ENCODE measurements around the gene CASTOR2. TPM values are rescaled to one million over a fixed set of nuclear protein-coding genes. Genes with fewer than 3 reads are reported as not detected.
"Not testable (repeated sequence)": the region's sequence is repeated elsewhere in the genome, so short reads cannot be mapped to it uniquely, and the experiment has no call there.

Gene CASTOR2
- total RNA-seq, 4 donors from 2014 or later: 14.0 to 27.6 (median 18.6) TPM

DNA sequence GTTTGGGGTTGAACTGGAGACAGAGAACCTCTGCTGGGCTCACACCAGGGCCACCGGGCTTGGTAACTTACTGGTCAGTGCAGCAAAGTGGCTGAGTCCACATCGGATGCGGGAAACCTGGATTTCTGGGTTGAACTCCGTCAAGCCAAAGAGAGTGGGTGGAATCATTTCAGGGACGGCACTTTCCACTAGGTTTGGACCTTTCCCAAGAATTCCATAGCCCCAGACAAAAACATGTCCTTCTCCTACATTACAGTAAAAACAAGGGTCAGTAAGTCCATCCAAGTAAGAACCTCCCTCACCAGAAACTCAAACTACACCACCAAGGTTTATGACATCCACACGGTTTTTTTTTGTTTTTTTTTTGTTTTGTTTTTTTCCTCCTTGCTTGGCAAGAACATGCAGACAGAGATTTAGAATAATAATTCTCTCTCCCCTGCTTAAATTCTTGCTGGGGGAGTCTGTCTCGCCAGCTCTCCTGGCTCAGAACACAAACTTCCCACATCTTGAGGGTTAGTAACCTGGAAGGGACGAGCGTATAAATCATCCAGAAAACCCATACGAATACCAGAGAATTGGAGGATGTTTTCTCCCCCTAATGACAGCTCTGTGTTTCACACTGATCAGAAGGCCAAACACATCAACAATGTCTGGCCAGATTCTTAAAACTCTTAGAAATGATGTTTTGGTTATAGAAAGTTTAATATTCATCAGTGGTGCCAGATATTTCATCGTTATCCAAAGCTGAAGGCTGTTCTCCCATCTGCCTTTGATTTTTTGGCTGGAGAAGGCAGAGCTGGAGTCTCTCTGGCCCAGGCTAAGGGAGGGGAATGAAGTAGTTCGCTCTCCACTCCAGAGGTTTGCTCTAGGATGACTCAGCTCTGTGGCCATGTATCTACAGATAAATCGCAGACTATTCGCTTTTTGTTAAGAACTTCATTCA is 91.6 kb downstream of the CASTOR2 start:
- peaks cover 96% of the 10 kb centered on the region for H3K36me3 ChIP-seq
- no peaks in the 10 kb centered on the region for H3K9me3 ChIP-seq
- H3K27ac ChIP-seq: peak overlapping the region; percentile 15
- TF ChIP-seq POLR2AphosphoS5 (IDR thresholded peaks at IDR 0.05) (no peak), EP300 (IDR thresholded peaks at IDR 0.05) (no peak), POLR2A (IDR thresholded peaks at IDR 0.05) (no peak)
- TF ChIP-seq, protein P1, sequence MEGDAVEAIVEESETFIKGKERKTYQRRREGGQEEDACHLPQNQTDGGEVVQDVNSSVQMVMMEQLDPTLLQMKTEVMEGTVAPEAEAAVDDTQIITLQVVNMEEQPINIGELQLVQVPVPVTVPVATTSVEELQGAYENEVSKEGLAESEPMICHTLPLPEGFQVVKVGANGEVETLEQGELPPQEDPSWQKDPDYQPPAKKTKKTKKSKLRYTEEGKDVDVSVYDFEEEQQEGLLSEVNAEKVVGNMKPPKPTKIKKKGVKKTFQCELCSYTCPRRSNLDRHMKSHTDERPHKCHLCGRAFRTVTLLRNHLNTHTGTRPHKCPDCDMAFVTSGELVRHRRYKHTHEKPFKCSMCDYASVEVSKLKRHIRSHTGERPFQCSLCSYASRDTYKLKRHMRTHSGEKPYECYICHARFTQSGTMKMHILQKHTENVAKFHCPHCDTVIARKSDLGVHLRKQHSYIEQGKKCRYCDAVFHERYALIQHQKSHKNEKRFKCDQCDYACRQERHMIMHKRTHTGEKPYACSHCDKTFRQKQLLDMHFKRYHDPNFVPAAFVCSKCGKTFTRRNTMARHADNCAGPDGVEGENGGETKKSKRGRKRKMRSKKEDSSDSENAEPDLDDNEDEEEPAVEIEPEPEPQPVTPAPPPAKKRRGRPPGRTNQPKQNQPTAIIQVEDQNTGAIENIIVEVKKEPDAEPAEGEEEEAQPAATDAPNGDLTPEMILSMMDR (IDR thresholded peaks at IDR 0.05): no peak
- no peaks in the 10 kb centered on the region for H3K27me3 ChIP-seq
- DNase-seq (ENCODE audit: low spot score in 2 of 2): no peak
- peaks cover 12% of the 10 kb centered on the region for H3K4me1 ChIP-seq
- H3K4me3 ChIP-seq: no peak overlapping the region
- WGBS: 46% methylated on average over 14 of the region's 14 CpGs

DNA sequence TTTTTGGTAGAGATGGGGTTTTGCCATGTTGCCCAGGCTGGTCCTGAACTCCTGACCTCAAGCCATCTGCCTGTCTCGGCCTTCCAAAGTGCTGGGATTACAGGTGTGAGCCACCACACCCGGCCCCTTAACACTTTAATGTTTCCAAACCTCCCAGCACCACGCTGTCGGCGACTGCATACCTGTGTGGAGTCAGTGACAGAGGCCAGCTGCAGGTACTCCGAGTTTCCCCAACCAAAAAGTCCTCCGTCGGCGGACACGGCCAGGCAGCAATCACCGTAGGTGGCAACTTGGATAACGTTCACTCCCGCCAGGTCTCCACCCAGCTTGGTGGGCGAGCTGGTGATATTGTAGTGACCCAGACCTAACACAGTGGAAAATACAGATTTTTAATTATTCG is 93.9 kb downstream of the CASTOR2 start:
- Histone ChIP-seq H3K36me3 (peaks cover 97% of the 10 kb centered on the region), H3K4me1 (peaks cover 12% of the 10 kb centered on the region), H3K9me3 (no peaks in the 10 kb centered on the region), H3K27me3 (no peaks in the 10 kb centered on the region), H3K27ac (no peak overlapping the region), H3K4me3 (no peak overlapping the region)
- TF ChIP-seq POLR2AphosphoS5 (IDR thresholded peaks at IDR 0.05) (no peak), EP300 (IDR thresholded peaks at IDR 0.05) (no peak), POLR2A (IDR thresholded peaks at IDR 0.05) (no peak)
- TF ChIP-seq, protein P1 (IDR thresholded peaks at IDR 0.05): no peak
- 96% methylated on average over 15 of the region's 15 CpGs for WGBS
- no peak for DNase-seq (ENCODE audit: low spot score in 2 of 2)

DNA sequence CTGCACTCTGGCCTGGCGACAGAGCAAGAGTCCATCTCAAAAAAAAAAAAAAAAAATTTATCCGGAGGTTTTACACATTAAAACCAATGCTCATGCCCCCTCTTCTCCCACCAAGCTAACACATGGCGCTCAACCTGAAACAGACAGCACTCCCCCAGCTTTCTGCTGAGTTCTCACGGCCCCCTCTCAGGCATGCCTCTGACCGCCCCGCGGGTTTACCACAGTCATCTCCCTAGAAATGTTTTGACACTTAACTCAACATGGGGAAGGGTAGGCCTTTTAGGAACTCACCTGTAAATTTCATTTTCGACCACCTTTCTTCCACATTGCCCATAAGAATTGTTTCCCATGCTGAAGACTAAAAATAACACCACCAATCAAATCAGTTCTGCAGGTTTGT is 99.8 kb downstream of the CASTOR2 start:
- TF ChIP-seq EP300 (IDR thresholded peaks at IDR 0.05) (no peak), POLR2AphosphoS5 (IDR thresholded peaks at IDR 0.05) (no peak), POLR2A (IDR thresholded peaks at IDR 0.05) (no peak)
- TF ChIP-seq, protein P1 (IDR thresholded peaks at IDR 0.05): no peak
- Histone ChIP-seq H3K4me1 (no peaks in the 10 kb centered on the region), H3K27ac (no peak overlapping the region), H3K4me3 (no peak overlapping the region), H3K27me3 (no peaks in the 10 kb centered on the region), H3K36me3 (peaks cover 100% of the 10 kb centered on the region), H3K9me3 (no peaks in the 10 kb centered on the region)
- no peak for DNase-seq (ENCODE audit: low spot score in 2 of 2)
- WGBS: 96% methylated on average over 8 of the region's 8 CpGs

DNA sequence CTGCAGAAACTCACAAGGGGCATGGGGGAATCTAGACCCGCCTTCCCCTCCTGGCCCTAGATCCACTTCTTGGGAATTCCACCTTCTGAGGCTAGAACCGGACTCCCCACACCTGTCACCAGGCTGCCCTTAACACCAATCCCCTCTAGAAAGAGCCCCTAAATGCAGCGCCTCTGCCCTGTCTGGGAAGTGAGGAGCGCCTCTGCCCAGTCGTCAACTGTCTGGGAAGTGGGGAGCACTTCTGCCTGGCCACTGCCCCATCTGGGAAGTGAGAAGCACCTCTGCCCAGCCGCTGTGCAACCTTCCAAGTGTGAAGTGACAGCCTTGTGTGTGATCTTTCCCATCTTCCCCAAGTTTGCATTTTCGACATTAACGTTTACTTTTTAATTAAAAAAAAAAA is 100.3 kb downstream of the CASTOR2 start:
- WGBS: 97% methylated on average over 8 of the region's 8 CpGs
- no peak for DNase-seq (ENCODE audit: low spot score in 2 of 2)
- TF ChIP-seq EP300 (IDR thresholded peaks at IDR 0.05) (no peak), POLR2AphosphoS5 (IDR thresholded peaks at IDR 0.05) (no peak)
- no peaks in the 10 kb centered on the region for H3K4me1 ChIP-seq
- no peak overlapping the region for H3K27ac ChIP-seq
- H3K9me3 ChIP-seq: no peaks in the 10 kb centered on the region
- no peaks in the 10 kb centered on the region for H3K27me3 ChIP-seq
- peaks cover 100% of the 10 kb centered on the region for H3K36me3 ChIP-seq
- no peak overlapping the region for H3K4me3 ChIP-seq

DNA sequence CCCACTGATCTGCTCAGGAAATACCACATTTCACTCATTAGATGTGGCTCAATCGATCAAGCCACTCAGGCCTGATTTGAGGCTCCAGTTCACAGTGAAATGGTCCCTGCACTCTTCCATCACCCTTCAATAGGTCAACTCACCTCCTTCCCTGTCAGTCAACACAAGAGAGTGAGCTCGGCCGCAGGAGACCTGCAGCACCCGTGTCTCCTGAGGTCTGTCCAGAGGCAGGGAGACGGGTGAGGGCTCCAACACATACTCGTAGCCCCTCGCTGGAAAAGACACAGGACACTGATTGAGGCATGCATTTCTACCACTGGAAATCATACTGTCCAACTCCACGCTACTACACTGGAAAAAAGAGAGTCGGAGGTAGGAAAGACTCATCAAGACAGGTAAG is 102.0 kb downstream of the CASTOR2 start:
- 94% methylated on average over 9 of the region's 9 CpGs for WGBS
- no peak for DNase-seq (ENCODE audit: low spot score in 2 of 2)
- Histone ChIP-seq H3K9me3 (no peaks in the 10 kb centered on the region), H3K27me3 (no peaks in the 10 kb centered on the region), H3K36me3 (peaks cover 94% of the 10 kb centered on the region), H3K4me3 (no peak overlapping the region), H3K27ac (no peak overlapping the region), H3K4me1 (no peaks in the 10 kb centered on the region)
- no peak for TF ChIP-seq EP300 (IDR thresholded peaks at IDR 0.05)

DNA sequence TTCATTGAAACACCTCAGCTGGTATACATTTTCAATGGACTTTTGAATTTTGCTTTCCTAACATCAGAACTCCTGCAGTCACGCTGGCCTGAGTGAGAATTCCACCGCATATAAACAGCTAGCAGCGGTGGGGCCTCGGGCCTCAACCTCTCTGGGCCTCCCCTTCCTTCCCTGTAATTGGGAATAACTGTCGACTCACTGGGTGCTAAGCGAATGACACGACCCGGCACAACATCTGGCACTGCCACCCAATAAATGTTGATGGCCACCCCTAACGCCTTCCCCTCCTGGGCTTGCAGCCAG is 108.4 kb downstream of the CASTOR2 start:
- no peak for TF ChIP-seq EP300 (IDR thresholded peaks at IDR 0.05)
- Histone ChIP-seq H3K27me3 (no peaks in the 10 kb centered on the region), H3K4me1 (peaks cover 9% of the 10 kb centered on the region), H3K9me3 (no peaks in the 10 kb centered on the region), H3K4me3 (peak overlapping the region; percentile 98), H3K36me3 (peaks cover 30% of the 10 kb centered on the region), H3K27ac (peak overlapping the region; percentile 94)
- 3% methylated on average over 9 of the region's 9 CpGs for WGBS
- no peak for DNase-seq (ENCODE audit: low spot score in 2 of 2)

DNA sequence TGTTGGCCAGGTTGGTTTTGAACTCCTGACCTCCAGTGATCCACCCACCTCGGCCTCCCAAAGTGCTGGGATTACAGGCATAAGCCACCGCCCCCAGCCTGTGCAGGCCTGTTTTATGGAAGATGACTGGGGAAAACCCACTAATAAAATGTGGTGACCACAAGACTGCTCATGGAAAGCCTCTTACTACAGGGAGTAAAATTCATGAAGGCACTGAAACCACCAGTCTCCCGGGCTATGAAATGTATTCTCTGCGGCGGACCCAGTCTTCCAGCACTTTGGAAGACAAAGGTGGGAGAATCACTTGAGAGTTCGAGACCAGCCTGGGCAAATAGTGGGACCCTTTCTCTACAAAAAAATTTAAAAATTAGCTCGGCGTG is 109.7 kb downstream of the CASTOR2 start:
- WGBS: 74% methylated on average over 5 of the region's 8 CpGs
- peak in 1 of 2 donors; percentile 15 for DNase-seq (ENCODE audit: low spot score in 2 of 2)

More for the DNA sequence above, 109.7 kb downstream of the CASTOR2 start:
- peak overlapping the region; percentile 98 for H3K4me3 ChIP-seq
- H3K36me3 ChIP-seq: peaks cover 17% of the 10 kb centered on the region
- H3K27me3 ChIP-seq, H3K9me3 ChIP-seq, H3K4me1 ChIP-seq: not testable (repeated sequence)
- peak overlapping the region; percentile 94 for H3K27ac ChIP-seq

Other genes with a start within 250 kb of the CASTOR2 start
- not detected for gene NCF1, start 190.7 kb upstream of the CASTOR2 start, total RNA-seq
- gene GTF2IRD2, start 113.1 kb upstream of the CASTOR2 start, total RNA-seq: 10 to 100 TPM in 3 of 4 donors, 1 to 10 TPM in 1; 6.5 to 24.3 (median 17.7) TPM
- gene RCC1L, start 109.1 kb downstream of the CASTOR2 start, total RNA-seq: 10 to 100 TPM; 24.5 to 35.8 (median 29.2) TPM
- gene GTF2IRD2B, start 127.9 kb downstream of the CASTOR2 start, total RNA-seq: 10 to 100 TPM; 22.2 to 78.7 (median 33.2) TPM

Measured in suprapubic skin (tissue), 4 donors.